Neural cell (in vitro differentiated cells): Measurements from ENCODE around the gene PDE6A. TPM values are rescaled to one million over a fixed set of nuclear protein-coding genes. Genes with fewer than 3 reads are reported as not detected.

Source experiments
- H2AFZ ChIP-seq: fragments of 200-600, 300-800 bp; sonication (generic), shearing (Covaris generic); 2 replicates; pipeline ENCODE4 v1.6.0; 2014; ENCODE audit warnings: low read depth, mild to moderate bottlenecking, antibody characterized with exemption, low read length, moderate library complexity
- H3F3A ChIP-seq: fragments of 200-600 bp; shearing (Covaris generic); 2 replicates; pipeline ENCODE4 v1.6.1; 2016; ENCODE audit warnings: mild to moderate bottlenecking, moderate library complexity, mixed read lengths, antibody characterized with exemption, low read length; ENCODE audit not compliant: insufficient read depth, poor library complexity, severe bottlenecking
- H3K27ac ChIP-seq: fragments of 200-600, 300-800 bp; sonication (generic), shearing (Covaris generic); 2 replicates; pipeline ENCODE4 v1.5.1; 2014; ENCODE audit warnings: mild to moderate bottlenecking, low read length, moderate library complexity
- H3K27me3 ChIP-seq: fragments of 300-800, 200-600 bp; sonication (generic), shearing (Covaris generic); 2 replicates; pipeline ENCODE4 v1.6.0; 2014; ENCODE audit warnings: mild to moderate bottlenecking, low read depth, low read length, moderate library complexity; ENCODE audit not compliant: insufficient read depth
- H3K36me3 ChIP-seq: fragments of 300-800, 200-600 bp; sonication (generic), shearing (Covaris generic); 2 replicates; pipeline ENCODE4 v1.5.1; 2014; ENCODE audit warnings: mild to moderate bottlenecking, antibody characterized with exemption, low read length, moderate library complexity; ENCODE audit not compliant: insufficient read depth
- H3K4me2 ChIP-seq: fragments of 300-800, 200-600 bp; sonication (generic), shearing (Covaris generic); 2 replicates; pipeline ENCODE4 v1.6.0; 2014; ENCODE audit warnings: mild to moderate bottlenecking, low read length
- H3K4me3 ChIP-seq: fragments of 300-800, 200-600 bp; sonication (generic), shearing (Covaris generic); 2 replicates; pipeline ENCODE4 v1.5.1; 2014; ENCODE audit warnings: mild to moderate bottlenecking, low read length, moderate library complexity
- H3K79me2 ChIP-seq: fragments of 200-600 bp; shearing (Covaris generic); replicated peaks from 2 replicates; pipeline ENCODE4 v1.6.0; 2014; ENCODE audit warnings: mild to moderate bottlenecking, low read length, moderate library complexity; ENCODE audit not compliant: insufficient read depth
- H3K9ac ChIP-seq: fragments of 300-800, 200-600 bp; sonication (generic), shearing (Covaris generic); 2 replicates; pipeline ENCODE4 v1.6.1; 2016; ENCODE audit warnings: mild to moderate bottlenecking, low read length, mixed read lengths
- H3K9me2 ChIP-seq: fragments of 200-600 bp; shearing (Covaris generic); 2 replicates; pipeline ENCODE4 v1.6.1; 2016; ENCODE audit warnings: mild to moderate bottlenecking, low read length, mixed read lengths; ENCODE audit not compliant: insufficient read depth
- H3K9me3 ChIP-seq: fragments of 200-600, 300-800 bp; sonication (generic), shearing (Covaris generic); 2 replicates; pipeline ENCODE4 v1.6.1; 2016; ENCODE audit warnings: mild to moderate bottlenecking, mixed run types, low read length, moderate library complexity, mixed read lengths
- H4K20me1 ChIP-seq: fragments of 200-600 bp; shearing (Covaris generic); 2 replicates; pipeline ENCODE4 v1.6.1; 2016; ENCODE audit warnings: mild to moderate bottlenecking, mixed run types; ENCODE audit not compliant: insufficient read depth
- EP300 ChIP-seq: fragments of 450-650 bp; conservative IDR thresholded peaks from 2 replicates; pipeline ENCODE4 v1.6.1; 2014; ENCODE audit warnings: antibody characterized with exemption, mild to moderate bottlenecking, moderate library complexity; ENCODE audit not compliant: poor library complexity, severe bottlenecking
- EZH2 ChIP-seq: fragments of 200-600, 300-800 bp; shearing (Covaris generic), sonication (generic); IDR thresholded peaks from 2 replicates; pipeline ENCODE4 v1.6.1; 2014; ENCODE audit warnings: antibody characterized with exemption, low read length, borderline replicate concordance, mild to moderate bottlenecking; ENCODE audit not compliant: insufficient read depth, poor library complexity, severe bottlenecking
- MXI1 ChIP-seq: fragments of 450-650 bp; conservative IDR thresholded peaks from 2 replicates; pipeline ENCODE4 v1.6.1; 2014; ENCODE audit warnings: antibody characterized with exemption, mild to moderate bottlenecking; ENCODE audit not compliant: poor library complexity, severe bottlenecking
- POLR2AphosphoS5 ChIP-seq: IDR thresholded peaks from 2 replicates; pipeline ENCODE4 v1.6.1; 2012
- RAD21 ChIP-seq: fragments of 450-650 bp; conservative IDR thresholded peaks from 2 replicates; pipeline ENCODE4 v1.6.1; 2014; ENCODE audit warnings: antibody characterized with exemption, mild to moderate bottlenecking, moderate library complexity
- SMC3 ChIP-seq: fragments of 450-650 bp; conservative IDR thresholded peaks from 2 replicates; pipeline ENCODE4 v1.6.1; 2014; ENCODE audit warnings: antibody characterized with exemption, mild to moderate bottlenecking, moderate library complexity; ENCODE audit not compliant: poor library complexity
- TAF1 ChIP-seq: IDR thresholded peaks from 2 replicates; pipeline ENCODE4 v1.6.1; 2012; ENCODE audit warnings: low read depth
- polyA plus RNA-seq: library from polyadenylated mRNA; depleted of rRNA; stranded (reverse); fragments of >200 nt; gene quantifications from 2 replicates; pipeline ENCODE4 v1.2.3, GENCODE V29; 2014
- TF ChIP-seq, protein P1 (sequence below): fragments of 450-650 bp; IDR thresholded peaks from 2 replicates; pipeline ENCODE4 v1.5.1; 2014; ENCODE audit warnings: antibody characterized with exemption, mild to moderate bottlenecking, moderate library complexity; ENCODE audit not compliant: poor library complexity, severe bottlenecking
- TF ChIP-seq, protein P2 (sequence below): IDR thresholded peaks from 2 replicates; pipeline ENCODE4 v1.6.1; 2012; ENCODE audit warnings: borderline replicate concordance

PDE6A gene
- polyA plus RNA-seq, 1 donor from 2014 or later = not detected

DNA sequence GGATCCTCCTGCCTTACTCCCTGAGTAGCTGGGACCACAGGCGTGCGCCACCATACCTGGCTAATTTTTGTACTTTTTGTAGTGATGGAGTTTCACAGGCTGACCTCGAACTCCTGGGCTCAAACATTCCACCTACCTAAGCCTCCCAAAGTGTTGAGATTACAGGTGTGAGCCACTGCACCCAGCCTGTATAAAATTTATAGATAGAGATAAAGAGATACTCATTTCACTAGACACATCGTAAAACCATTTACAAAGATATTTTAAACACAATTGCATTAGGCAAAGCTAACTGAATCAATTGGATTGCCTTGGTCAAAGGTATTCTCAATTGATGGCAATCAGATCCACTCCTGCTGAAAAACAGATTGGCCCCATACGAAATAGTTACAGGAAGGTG lies 52.0 kb downstream of the PDE6A start:
- Histone ChIP-seq H3K36me3 (no peaks in the 10 kb centered on the region), H3K27me3 (no peaks in the 10 kb centered on the region), H3K79me2 (no peaks in the 10 kb centered on the region), H3K27ac (no peak overlapping the region), H3K9me2 (no peaks in the 10 kb centered on the region), H3K4me3 (no peak overlapping the region), H3K9me3 (no peaks in the 10 kb centered on the region), H2AFZ (no peak overlapping the region), H3K9ac (no peak overlapping the region), H4K20me1 (no peaks in the 10 kb centered on the region), H3K4me2 (no peak overlapping the region), H3F3A (no peaks in the 10 kb centered on the region)
- TF ChIP-seq, protein P1, sequence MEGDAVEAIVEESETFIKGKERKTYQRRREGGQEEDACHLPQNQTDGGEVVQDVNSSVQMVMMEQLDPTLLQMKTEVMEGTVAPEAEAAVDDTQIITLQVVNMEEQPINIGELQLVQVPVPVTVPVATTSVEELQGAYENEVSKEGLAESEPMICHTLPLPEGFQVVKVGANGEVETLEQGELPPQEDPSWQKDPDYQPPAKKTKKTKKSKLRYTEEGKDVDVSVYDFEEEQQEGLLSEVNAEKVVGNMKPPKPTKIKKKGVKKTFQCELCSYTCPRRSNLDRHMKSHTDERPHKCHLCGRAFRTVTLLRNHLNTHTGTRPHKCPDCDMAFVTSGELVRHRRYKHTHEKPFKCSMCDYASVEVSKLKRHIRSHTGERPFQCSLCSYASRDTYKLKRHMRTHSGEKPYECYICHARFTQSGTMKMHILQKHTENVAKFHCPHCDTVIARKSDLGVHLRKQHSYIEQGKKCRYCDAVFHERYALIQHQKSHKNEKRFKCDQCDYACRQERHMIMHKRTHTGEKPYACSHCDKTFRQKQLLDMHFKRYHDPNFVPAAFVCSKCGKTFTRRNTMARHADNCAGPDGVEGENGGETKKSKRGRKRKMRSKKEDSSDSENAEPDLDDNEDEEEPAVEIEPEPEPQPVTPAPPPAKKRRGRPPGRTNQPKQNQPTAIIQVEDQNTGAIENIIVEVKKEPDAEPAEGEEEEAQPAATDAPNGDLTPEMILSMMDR = no peak

DNA sequence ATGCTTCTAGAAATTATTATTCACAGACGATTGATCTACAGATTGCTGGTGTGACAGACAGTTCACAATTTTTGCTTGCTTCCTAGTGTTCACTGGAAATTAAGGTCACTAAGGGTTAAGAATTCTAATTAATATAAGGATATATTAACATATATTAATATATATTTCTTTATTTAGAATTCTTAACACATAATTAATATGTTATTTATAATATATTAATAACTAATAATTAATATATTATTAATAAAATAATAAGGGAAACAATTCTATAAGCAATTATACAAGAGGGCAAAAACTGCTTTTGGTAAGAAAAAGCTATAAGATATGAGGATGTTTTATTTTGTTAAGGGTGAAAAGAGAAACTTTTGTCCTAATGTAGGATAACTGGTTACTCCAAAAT lies 56.3 kb downstream of the PDE6A start:
- H3K4me3 ChIP-seq = no peak overlapping the region
- H3K27ac ChIP-seq = no peak overlapping the region
- H3K9me3 ChIP-seq = no peaks in the 10 kb centered on the region
- H3K27me3 ChIP-seq = no peaks in the 10 kb centered on the region
- no peaks in the 10 kb centered on the region for H3F3A ChIP-seq
- H3K79me2 ChIP-seq = no peaks in the 10 kb centered on the region
- no peaks in the 10 kb centered on the region for H4K20me1 ChIP-seq
- no peaks in the 10 kb centered on the region for H3K36me3 ChIP-seq
- H3K9ac ChIP-seq = no peak overlapping the region
- no peak overlapping the region for H2AFZ ChIP-seq
- H3K4me2 ChIP-seq = no peak overlapping the region
- no peaks in the 10 kb centered on the region for H3K9me2 ChIP-seq
- TF ChIP-seq TAF1 = no peak
- no peak for TF ChIP-seq EZH2
- no peak for TF ChIP-seq RAD21
- no peak for TF ChIP-seq EP300
- no peak for TF ChIP-seq MXI1
- TF ChIP-seq SMC3 = no peak

DNA sequence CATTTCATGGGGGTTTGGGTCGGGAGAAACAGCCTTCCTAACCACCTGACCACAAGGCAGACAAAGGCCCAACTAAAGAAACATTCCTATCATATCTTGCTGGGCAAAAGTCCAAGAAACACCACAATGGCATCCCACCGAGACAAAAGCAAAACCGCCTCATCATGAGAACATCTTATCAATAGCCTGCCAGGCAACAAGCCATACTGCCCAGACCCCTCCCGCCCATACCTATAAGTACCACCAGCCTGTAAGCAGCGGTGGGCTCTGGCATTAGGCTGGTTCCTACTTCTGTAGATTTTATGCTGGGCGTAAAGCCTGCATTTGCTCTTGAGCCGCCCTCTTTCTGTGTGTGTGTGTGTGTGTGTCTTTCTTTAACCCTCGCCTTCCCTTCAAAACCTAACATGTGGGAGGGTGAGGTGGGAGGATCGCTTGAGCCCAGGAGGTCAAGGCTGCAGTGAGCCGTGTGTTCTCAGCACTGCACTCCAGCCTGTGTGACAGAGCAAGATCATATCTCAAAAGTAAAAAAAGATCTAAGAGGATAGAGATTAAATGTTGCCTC lies 56.9 kb downstream of the PDE6A start:
- H3F3A ChIP-seq = no peaks in the 10 kb centered on the region
- no peak overlapping the region for H3K4me3 ChIP-seq
- H3K79me2 ChIP-seq = no peaks in the 10 kb centered on the region
- no peaks in the 10 kb centered on the region for H3K27me3 ChIP-seq
- no peak overlapping the region for H3K9ac ChIP-seq
- no peaks in the 10 kb centered on the region for H3K9me2 ChIP-seq
- no peaks in the 10 kb centered on the region for H4K20me1 ChIP-seq
- TF ChIP-seq POLR2AphosphoS5 (no peak), RAD21 (no peak), SMC3 (no peak), TAF1 (no peak), EP300 (no peak), EZH2 (no peak), MXI1 (no peak)
- TF ChIP-seq, protein P2, sequence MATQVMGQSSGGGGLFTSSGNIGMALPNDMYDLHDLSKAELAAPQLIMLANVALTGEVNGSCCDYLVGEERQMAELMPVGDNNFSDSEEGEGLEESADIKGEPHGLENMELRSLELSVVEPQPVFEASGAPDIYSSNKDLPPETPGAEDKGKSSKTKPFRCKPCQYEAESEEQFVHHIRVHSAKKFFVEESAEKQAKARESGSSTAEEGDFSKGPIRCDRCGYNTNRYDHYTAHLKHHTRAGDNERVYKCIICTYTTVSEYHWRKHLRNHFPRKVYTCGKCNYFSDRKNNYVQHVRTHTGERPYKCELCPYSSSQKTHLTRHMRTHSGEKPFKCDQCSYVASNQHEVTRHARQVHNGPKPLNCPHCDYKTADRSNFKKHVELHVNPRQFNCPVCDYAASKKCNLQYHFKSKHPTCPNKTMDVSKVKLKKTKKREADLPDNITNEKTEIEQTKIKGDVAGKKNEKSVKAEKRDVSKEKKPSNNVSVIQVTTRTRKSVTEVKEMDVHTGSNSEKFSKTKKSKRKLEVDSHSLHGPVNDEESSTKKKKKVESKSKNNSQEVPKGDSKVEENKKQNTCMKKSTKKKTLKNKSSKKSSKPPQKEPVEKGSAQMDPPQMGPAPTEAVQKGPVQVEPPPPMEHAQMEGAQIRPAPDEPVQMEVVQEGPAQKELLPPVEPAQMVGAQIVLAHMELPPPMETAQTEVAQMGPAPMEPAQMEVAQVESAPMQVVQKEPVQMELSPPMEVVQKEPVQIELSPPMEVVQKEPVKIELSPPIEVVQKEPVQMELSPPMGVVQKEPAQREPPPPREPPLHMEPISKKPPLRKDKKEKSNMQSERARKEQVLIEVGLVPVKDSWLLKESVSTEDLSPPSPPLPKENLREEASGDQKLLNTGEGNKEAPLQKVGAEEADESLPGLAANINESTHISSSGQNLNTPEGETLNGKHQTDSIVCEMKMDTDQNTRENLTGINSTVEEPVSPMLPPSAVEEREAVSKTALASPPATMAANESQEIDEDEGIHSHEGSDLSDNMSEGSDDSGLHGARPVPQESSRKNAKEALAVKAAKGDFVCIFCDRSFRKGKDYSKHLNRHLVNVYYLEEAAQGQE = no peak
- TF ChIP-seq, protein P1 = no peak
- H3K27ac ChIP-seq = no peak overlapping the region
- no peaks in the 10 kb centered on the region for H3K9me3 ChIP-seq
- H3K4me2 ChIP-seq = no peak overlapping the region
- H2AFZ ChIP-seq = no peak overlapping the region
- H3K36me3 ChIP-seq = no peaks in the 10 kb centered on the region
